BJ (cell line): ENCODE results near the gene NIPAL3. TPM values are rescaled to one million over a fixed set of nuclear protein-coding genes. Genes with fewer than 3 reads are reported as not detected.
"Not testable (repeated sequence)": the region's sequence is repeated elsewhere in the genome, so short reads cannot be mapped to it uniquely, and the experiment has no call there.

ENCODE experiments used
- CTCF ChIA-PET: fragments of 350-600 bp; formaldehyde crosslinking; extraction: SDS; loops from one replicate; lab custom pipeline; 2021; ENCODE audit warnings: antibody characterized with exemption, inconsistent platforms; lab: Yijun Ruan, JAX
- POLR2A ChIA-PET: fragments of 300-600 bp; sonication (Branson Sonifier 250); formaldehyde crosslinking; extraction: SDS; loops from one replicate; lab custom pipeline; 2021; ENCODE audit warnings: antibody characterized with exemption; lab: Charles Lee
- DNase-seq: peaks from one replicate; pipeline ENCODE4 v3.0.0-alpha.2; 2011; ENCODE audit warnings: low read depth
- H3K27me3 ChIP-seq: 2 replicates; pipeline ENCODE4 v1.6.0; 2011; ENCODE audit warnings: low read length; ENCODE audit not compliant: control insufficient read depth, insufficient read depth
- H3K36me3 ChIP-seq: 2 replicates; pipeline ENCODE4 v1.5.1; 2011; ENCODE audit warnings: low read length; ENCODE audit not compliant: control insufficient read depth, insufficient read depth
- H3K4me3 ChIP-seq: 2 replicates; pipeline ENCODE4 v1.5.1; 2011; ENCODE audit warnings: low read depth, mild to moderate bottlenecking, control low read depth, low read length
- polyA plus RNA-seq: library from polyadenylated mRNA; depleted of rRNA; stranded (reverse); fragments of >200 nt; gene quantifications from 2 replicates; pipeline ENCODE4 v1.2.3, GENCODE V29; 2011
- TF ChIP-seq, protein P1 (sequence below): IDR thresholded peaks from 2 replicates; pipeline ENCODE4 v1.5.1; 2011; ENCODE audit warnings: low read depth, mild to moderate bottlenecking, control low read depth, inconsistent platforms, low read length, moderate library complexity; ENCODE audit not compliant: insufficient read depth

NIPAL3 gene
- polyA plus RNA-seq, 1 experiment, result 74.5 TPM

DNA sequence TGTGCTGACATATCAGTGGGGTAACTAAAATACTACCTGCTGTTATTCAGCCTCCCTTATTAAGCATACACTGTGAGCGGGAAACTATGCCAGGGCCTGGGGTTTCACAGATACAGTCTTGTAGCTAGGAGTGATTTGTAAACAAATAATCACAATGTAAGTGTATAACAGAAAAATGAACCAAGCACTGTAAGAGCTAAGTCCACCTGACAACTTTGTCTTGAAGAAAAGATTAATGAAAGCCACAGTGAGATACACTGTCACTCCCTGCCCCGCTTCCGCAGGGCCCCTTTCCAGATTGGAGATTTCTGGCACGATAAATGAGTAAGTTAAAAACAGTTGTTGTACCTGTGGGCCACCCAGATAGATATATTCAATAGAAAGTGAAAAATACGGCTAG is 91.8 kb downstream of the NIPAL3 start:
- POLR2A ChIA-PET, result no interaction called here
- H3K27me3 ChIP-seq, result no peaks in the 10 kb centered on the region
- TF ChIP-seq, protein P1, sequence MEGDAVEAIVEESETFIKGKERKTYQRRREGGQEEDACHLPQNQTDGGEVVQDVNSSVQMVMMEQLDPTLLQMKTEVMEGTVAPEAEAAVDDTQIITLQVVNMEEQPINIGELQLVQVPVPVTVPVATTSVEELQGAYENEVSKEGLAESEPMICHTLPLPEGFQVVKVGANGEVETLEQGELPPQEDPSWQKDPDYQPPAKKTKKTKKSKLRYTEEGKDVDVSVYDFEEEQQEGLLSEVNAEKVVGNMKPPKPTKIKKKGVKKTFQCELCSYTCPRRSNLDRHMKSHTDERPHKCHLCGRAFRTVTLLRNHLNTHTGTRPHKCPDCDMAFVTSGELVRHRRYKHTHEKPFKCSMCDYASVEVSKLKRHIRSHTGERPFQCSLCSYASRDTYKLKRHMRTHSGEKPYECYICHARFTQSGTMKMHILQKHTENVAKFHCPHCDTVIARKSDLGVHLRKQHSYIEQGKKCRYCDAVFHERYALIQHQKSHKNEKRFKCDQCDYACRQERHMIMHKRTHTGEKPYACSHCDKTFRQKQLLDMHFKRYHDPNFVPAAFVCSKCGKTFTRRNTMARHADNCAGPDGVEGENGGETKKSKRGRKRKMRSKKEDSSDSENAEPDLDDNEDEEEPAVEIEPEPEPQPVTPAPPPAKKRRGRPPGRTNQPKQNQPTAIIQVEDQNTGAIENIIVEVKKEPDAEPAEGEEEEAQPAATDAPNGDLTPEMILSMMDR, result no peak
- CTCF ChIA-PET, result interaction anchor here (0.9 kb wide), 1 partner anchor 14 kb away, joined by 3 read pairs; no protein-coding TSS in a partner anchor
- DNase-seq, result no peak
- no peaks in the 10 kb centered on the region for H3K36me3 ChIP-seq
- H3K4me3 ChIP-seq, result no peak overlapping the region

DNA sequence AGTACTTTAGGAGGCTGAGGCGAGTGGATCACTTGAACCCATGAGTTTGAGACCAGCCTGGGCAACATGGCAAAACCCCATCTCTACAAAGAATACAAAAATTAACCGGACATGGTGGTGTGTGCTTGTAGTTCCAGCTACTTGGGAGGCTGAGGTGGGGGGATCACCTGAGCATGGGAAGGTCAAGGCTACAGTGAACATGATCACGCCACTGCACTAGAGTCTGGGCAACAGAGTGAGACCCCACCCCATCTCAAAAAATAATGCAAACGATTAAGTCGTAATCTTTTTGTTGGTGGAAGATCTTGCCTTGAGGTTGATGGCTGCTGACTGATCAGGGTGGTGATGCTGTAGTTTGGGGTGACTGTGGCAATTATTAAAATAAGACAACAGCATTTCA is 93.3 kb downstream of the NIPAL3 start:
- DNase-seq, result no peak
- ChIA-PET POLR2A (no interaction called here), CTCF (no interaction called here)
- TF ChIP-seq, protein P1, result no peak
- H3K27me3 ChIP-seq, result no peaks in the 10 kb centered on the region
- no peak overlapping the region for H3K4me3 ChIP-seq
- H3K36me3 ChIP-seq, result no peaks in the 10 kb centered on the region

DNA sequence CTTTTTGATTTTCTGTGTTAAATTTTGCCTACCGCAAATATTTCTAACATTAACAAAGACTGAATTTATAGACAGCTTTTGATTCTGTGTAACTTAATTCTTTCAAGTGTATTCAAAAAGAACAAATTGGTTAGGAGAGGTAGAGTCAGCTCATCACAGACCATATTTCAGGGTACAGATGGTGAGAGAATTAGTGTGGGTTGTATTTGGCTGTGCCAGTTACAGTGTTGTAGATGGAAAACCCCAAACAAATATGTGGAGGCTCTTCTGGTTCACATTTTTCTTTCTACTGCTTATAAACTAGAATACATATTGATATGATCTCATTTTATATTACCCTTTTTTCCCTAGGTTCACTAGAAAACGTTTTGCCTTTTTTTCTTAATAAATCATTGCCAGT is 98.1 kb downstream of the NIPAL3 start:
- POLR2A ChIA-PET, result no interaction called here
- no peak for DNase-seq
- TF ChIP-seq, protein P1, result no peak
- H3K27me3 ChIP-seq, result no peaks in the 10 kb centered on the region
- no peak overlapping the region for H3K4me3 ChIP-seq
- peaks cover 3% of the 10 kb centered on the region; the same call in 1 of the 2 replicates for H3K36me3 ChIP-seq
- CTCF ChIA-PET, result no interaction called here

DNA sequence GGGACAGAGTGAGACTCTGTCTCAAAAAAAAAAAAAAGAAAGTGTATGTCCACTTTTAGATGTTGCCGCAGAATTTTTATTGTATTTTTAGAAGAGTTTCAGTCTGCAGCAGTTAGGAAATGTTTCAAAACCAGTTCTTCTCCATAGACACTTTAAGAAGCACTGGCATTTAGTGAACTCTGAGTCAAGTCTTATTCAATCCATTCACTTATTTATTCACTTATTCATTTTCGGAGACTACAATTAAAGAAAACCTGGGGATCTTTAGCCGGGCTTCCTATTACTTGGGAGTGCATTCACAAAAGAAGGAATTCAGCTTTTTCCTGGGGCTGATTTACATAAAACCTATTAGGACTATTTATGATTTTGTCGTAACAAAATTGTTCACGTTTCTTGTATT is 99.3 kb downstream of the NIPAL3 start:
- DNase-seq, result no peak
- no peaks in the 10 kb centered on the region for H3K27me3 ChIP-seq
- ChIA-PET POLR2A (no interaction called here), CTCF (interaction anchor here (0.6 to 2.7 kb wide), 4 partner anchors 11 to 741 kb away, joined by 3 to 9 read pairs (median 3); no protein-coding TSS in a partner anchor)
- H3K4me3 ChIP-seq, result no peak overlapping the region
- TF ChIP-seq, protein P1, result no peak
- H3K36me3 ChIP-seq, result peaks cover 3% of the 10 kb centered on the region; the same call in 1 of the 2 replicates

DNA sequence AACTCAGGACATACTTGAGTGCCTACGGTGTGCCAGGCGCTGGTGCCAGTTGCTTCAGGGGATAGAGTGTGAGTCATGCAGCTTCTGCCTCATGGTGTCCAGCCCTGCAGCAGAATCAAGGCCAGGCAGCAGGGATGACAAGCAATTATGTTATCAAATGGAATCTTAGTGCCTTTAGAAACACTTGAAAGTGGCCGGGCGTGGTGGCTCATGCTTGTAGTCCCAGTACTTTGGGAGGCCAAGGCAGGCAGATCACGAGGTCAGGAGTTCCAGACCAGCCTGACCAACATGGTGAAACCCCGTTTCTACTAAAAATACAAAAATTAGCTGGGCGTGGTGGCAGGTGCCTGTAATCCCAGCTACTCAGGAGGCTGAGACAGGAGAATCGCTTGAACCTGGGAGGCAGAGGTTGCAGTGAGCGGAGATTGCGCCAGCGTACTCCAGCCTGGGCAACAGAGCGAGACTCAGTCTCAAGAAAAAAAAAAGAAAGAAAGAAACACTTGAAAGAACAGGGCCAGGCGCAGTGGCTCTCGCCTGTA is 100.1 kb downstream of the NIPAL3 start:
- DNase-seq, H3K36me3 ChIP-seq, POLR2A ChIA-PET, H3K4me3 ChIP-seq, H3K27me3 ChIP-seq: not testable (repeated sequence)
- CTCF ChIA-PET, result interaction anchor here (0.6 to 2.7 kb wide), 5 partner anchors 10 to 320 kb away, joined by 3 to 9 read pairs (median 3); no protein-coding TSS in a partner anchor

DNA sequence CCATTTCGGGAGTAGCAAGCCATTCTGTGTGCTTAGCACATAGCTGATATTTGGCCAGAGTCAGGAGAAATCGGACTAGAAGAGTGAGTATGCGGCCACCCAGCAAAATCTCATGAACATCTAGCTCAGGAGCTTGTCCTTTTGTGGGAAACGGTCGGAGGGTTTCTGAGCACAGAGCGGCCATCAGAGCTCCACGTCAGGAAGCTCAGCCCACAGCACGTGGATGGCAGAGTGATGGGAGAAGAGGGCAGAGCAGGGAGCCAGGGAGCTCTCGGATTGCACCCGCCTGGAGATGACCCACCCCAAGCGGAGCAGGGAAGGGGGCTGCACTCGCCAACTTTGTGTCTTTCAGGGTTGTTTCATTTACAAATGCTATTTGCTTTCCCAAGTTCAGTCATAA is 100.9 kb downstream of the NIPAL3 start:
- POLR2A ChIA-PET, result no interaction called here
- H3K27me3 ChIP-seq, result no peaks in the 10 kb centered on the region
- TF ChIP-seq, protein P1, result no peak
- CTCF ChIA-PET, result interaction anchor here (2.7 kb wide), 1 partner anchor 10 kb away, joined by 9 read pairs; no protein-coding TSS in a partner anchor
- no peak overlapping the region for H3K4me3 ChIP-seq
- peaks cover 3% of the 10 kb centered on the region; the same call in 1 of the 2 replicates for H3K36me3 ChIP-seq
- no peak for DNase-seq
